Choroid plexus epithelial cell (primary cell): ENCODE data around the gene SHC3.
A peak's percentile ranks its signal among the peaks of the same experiment; 100 is the strongest.

Experiments
- DNase-seq: peaks from one replicate; pipeline ENCODE4 v3.0.0-alpha.2; 2010; ENCODE audit warnings: low read depth
- H3K4me3 ChIP-seq: 2 replicates; pipeline ENCODE4 v1.5.1; 2011; ENCODE audit warnings: low read depth, mild to moderate bottlenecking, control low read depth, low read length, moderate library complexity
- TF ChIP-seq, protein P1 (sequence below): conservative IDR thresholded peaks from 2 replicates; pipeline ENCODE4 v1.5.1; 2011; ENCODE audit warnings: low read depth, mild to moderate bottlenecking, control low read depth, inconsistent platforms, low read length, moderate library complexity

Gene SHC3

DNA sequence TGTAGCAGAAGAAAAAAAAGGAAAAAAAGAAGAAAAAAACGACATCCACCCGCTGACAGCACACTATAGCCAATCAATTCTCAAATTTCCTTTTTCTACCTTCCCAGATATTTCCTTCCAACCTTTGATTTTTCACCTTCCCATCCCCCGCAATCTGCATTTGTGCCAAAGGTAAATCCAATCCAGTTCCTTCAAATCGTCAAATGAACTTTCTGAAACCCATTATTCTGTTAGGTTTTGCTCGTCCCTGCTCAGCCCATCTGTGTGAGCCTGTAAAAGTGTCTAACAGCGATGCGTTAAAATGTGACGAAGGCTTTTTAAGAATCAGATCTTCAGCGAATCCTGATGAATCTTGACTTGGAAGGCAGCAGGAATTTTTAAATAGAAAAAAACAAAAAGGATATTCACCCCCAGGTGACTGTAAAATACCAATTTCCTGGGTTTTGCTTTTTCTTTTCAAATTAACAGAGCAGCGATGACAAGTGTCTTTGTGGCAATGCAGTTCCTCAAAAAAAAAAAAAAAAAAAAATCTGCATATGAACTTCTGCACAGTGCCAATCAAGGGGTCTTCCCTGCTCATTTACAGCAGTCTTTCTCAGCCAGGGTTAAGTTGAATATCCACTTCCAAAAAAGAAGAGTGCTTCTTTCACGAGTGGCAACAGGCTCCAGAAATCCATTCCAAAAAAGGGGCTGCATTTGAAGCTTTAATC lies 367 bp upstream of the SHC3 start:
- no peak for DNase-seq
- peak overlapping the region; percentile 66 for H3K4me3 ChIP-seq
- TF ChIP-seq, protein P1, sequence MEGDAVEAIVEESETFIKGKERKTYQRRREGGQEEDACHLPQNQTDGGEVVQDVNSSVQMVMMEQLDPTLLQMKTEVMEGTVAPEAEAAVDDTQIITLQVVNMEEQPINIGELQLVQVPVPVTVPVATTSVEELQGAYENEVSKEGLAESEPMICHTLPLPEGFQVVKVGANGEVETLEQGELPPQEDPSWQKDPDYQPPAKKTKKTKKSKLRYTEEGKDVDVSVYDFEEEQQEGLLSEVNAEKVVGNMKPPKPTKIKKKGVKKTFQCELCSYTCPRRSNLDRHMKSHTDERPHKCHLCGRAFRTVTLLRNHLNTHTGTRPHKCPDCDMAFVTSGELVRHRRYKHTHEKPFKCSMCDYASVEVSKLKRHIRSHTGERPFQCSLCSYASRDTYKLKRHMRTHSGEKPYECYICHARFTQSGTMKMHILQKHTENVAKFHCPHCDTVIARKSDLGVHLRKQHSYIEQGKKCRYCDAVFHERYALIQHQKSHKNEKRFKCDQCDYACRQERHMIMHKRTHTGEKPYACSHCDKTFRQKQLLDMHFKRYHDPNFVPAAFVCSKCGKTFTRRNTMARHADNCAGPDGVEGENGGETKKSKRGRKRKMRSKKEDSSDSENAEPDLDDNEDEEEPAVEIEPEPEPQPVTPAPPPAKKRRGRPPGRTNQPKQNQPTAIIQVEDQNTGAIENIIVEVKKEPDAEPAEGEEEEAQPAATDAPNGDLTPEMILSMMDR, result no peak

DNA sequence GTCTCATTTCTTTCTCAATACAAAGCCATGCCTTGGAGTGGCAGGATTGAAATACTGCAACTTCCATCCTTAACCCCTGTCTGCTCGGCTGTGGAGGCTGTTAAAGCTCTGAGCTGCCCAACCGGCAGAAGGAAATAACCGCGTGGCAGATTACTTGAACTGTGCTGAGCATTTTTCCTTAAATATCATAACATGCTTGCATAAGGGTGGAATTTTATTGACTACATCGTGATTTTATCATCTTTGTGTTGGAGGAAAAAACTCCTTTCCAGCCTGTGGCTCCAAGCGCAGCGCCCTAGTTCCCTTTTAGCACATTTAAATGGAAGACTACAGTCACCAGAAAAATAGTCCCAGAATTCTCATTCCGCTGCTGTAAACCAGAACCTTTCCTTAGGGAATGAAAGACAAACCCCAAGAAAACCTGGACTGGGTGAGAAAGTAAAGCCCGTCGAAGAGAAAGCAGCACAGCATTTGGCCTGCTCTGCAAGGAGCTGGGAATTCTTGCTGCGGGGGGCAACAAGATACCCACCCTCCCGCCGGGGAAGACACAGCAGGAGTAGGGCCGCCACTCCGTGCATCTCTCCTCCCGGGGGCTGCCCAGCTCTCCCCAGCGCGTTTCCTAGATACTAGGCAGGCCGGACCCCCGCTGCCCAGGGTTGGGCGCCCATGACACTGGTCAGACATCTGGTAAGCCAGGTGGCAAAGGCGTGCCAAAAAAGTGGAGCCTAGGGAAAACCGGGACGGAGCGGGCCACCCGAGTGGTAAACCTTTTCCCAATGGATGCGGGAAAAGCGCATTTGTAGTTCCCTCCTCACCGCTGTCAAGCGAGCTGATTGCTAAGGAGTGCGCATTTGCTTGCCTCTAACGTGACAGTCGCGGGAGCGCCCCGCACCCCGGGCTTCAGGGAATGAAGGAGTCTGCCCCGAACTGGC lies 1.3 kb downstream of the SHC3 start:
- peak overlapping the region; percentile 66 for H3K4me3 ChIP-seq
- TF ChIP-seq, protein P1, result peak; percentile 11
- peak; percentile 66 for DNase-seq

DNA sequence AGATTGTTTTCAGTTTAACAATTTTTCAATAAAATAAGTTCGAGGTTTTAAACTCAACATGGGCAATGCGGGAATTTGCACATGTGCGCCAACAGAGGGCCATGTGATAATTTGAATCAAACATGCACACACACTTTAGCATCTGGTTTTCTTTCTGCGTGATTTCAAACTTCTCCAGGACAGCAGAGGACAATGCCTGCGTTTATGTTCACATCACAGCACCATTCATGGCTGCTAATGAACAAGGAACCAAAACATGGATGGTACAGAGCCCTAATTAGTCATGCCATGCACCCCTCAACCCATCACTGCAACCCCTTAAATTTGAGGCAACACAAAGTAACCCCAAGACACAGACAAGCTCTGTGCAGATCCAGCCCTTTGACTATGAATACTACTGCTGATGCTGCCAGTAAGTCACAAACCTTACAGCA lies 2.8 kb downstream of the SHC3 start:
- DNase-seq, result no peak
- TF ChIP-seq, protein P1, result peak; percentile 7
- no peak overlapping the region for H3K4me3 ChIP-seq

DNA sequence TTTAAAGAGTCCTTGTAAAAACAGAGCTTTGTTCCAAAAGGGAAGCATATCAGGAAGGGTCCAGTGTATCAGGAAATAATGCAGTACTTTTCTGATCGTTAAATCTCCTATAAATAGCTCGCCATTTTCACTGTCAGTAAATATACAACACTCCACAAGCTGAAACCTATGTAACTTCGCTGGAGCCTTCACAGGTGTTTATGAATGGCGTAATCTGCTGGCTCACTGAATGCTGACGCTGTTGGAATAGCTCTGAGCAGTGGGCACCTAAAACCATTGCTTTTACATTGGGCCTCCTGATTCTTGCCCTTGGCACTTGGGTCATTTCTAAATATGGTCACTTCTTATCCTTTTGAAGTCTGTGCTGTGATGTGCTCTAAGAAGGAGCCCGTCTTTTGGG lies 4.3 kb downstream of the SHC3 start:
- TF ChIP-seq, protein P1, result no peak
- DNase-seq, result no peak
- H3K4me3 ChIP-seq, result no peak overlapping the region

DNA sequence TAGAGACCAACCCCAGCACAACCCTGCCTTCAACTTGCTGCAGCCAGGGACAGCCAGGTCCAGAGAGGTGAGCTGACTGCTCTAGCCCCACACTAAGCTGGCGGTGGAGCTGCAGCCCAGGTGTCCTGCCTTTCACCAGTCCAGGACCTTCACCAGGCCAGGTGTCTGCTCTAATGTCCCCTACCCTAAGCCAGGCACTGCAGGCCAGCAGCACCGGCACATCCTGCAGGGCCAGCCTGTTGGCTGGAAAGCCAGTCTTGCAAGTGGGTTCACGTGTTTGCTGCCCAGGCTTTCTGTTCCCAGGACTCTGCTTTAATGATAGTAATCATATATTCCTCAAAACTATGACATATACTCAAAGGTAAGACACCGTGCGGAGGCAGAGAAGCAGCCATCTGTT lies 5.5 kb downstream of the SHC3 start:
- DNase-seq, result no peak
- TF ChIP-seq, protein P1, result no peak

DNA sequence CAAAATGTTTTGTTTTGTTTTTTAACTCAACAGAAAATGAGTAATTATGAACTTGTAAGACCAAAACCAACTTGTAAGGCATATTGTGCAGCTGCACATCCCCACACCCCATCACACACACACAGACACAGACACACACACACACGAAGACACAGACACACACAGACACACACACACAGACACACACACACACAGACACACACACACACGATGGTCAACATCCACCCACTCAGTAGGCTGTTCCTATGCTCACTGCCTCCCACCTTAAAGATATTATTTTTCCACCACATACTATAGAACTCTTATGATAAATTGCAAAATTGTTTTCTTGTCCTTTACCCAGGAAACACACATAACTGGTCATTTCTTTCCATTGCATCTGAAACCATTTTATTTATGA lies 6.2 kb downstream of the SHC3 start:
- H3K4me3 ChIP-seq, result no peak overlapping the region
- DNase-seq, result no peak
- TF ChIP-seq, protein P1, result no peak

More for the DNA sequence above, 5.5 kb downstream of the SHC3 start:
- no peak overlapping the region for H3K4me3 ChIP-seq
